ENCODE measurements around the gene CHCHD4. TPM values are rescaled to one million over a fixed set of nuclear protein-coding genes. Genes with fewer than 3 reads are reported as not detected.

CHCHD4 gene
- total and polyA plus RNA-seq, 8 donors: 3.2 to 8.6 (median 5.3) TPM

DNA sequence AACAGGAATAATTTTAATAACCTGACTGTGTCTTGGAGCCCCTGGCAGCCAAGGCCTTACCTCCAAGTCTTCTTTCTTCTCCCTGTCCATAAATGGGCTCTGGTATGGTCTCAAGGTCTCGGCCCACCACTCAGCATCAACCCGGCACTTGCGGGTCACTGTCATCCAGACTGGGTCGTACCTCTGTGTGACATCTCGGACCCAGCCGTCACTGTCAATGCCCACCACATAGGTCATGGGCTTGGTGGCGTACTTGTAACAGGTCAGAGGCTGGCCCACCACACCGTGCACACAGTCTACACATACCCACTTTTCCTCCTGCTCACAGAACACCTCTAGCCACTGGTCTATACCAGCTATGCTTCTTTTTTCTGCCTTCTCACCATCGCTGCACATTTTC lies 33.3 kb upstream of the CHCHD4 start:
- Histone ChIP-seq H3K4me1 (no peaks in the 10 kb centered on the region), H3K9me3 (no peaks in the 10 kb centered on the region), H3K4me3 (no peak overlapping the region), H3K27me3 (no peaks in the 10 kb centered on the region), H3K27ac (no peak overlapping the region), H3K36me3 (peaks cover 6 to 78% (median 42%) of the 10 kb centered on the region in 3 donors)
- ATAC-seq (no peak), DNase-seq (peak in 1 of 6 donors; percentile 50), FAIRE-seq (no peak)
- intact Hi-C loops (cut with DNase I): no loop called here
- TF ChIP-seq, protein P1, sequence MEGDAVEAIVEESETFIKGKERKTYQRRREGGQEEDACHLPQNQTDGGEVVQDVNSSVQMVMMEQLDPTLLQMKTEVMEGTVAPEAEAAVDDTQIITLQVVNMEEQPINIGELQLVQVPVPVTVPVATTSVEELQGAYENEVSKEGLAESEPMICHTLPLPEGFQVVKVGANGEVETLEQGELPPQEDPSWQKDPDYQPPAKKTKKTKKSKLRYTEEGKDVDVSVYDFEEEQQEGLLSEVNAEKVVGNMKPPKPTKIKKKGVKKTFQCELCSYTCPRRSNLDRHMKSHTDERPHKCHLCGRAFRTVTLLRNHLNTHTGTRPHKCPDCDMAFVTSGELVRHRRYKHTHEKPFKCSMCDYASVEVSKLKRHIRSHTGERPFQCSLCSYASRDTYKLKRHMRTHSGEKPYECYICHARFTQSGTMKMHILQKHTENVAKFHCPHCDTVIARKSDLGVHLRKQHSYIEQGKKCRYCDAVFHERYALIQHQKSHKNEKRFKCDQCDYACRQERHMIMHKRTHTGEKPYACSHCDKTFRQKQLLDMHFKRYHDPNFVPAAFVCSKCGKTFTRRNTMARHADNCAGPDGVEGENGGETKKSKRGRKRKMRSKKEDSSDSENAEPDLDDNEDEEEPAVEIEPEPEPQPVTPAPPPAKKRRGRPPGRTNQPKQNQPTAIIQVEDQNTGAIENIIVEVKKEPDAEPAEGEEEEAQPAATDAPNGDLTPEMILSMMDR (IDR thresholded peaks at IDR 0.05): no peak
- WGBS, 2 donors: 96% methylated on average over 9 of the region's 9 CpGs

DNA sequence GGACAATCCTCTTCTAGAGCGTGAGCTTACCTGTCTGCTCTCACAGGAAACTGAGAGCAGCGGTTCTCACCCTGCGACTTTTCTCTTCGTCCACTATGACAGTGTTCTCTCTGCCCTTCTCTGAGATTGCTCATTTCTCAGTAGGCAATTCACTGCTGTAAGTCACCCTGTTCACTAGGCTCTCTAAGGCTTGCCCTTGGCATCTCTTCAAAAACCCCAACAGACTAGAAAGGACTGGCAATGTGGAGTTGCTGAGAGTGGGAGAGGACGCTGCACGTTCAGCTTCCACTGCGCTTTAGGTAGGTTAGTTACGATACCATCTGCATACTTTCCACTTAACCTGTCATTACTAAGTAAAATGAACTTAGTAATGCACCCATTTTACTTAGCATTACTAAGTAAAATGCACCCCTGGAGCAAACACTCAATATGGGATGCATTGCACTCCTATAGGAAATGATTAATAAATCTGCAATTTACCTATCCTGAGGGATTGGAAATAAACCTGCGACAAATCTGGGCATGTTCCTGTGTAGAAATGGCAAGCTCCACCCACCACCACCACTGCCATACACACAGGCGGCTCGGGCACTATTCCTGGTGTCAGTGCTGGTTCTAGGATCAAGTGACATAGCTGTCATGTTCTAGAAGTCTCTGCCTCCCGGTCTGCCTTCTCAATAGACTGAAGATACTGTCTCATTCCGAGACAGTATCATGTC lies 32.3 kb upstream of the CHCHD4 start:
- FAIRE-seq (no peak), ATAC-seq (no peak), DNase-seq (no peak)
- Histone ChIP-seq H3K9me3 (no peaks in the 10 kb centered on the region), H3K4me1 (no peaks in the 10 kb centered on the region), H3K27me3 (no peaks in the 10 kb centered on the region), H3K4me3 (no peak overlapping the region), H3K36me3 (peaks cover 6 to 76% (median 40%) of the 10 kb centered on the region in 3 donors), H3K27ac (no peak overlapping the region)
- TF ChIP-seq, protein P1 (IDR thresholded peaks at IDR 0.05): no peak
- WGBS, 2 donors: 95 to 97% methylated on average over 13 of the region's 13 CpGs
- intact Hi-C loops (cut with DNase I): no loop called here

DNA sequence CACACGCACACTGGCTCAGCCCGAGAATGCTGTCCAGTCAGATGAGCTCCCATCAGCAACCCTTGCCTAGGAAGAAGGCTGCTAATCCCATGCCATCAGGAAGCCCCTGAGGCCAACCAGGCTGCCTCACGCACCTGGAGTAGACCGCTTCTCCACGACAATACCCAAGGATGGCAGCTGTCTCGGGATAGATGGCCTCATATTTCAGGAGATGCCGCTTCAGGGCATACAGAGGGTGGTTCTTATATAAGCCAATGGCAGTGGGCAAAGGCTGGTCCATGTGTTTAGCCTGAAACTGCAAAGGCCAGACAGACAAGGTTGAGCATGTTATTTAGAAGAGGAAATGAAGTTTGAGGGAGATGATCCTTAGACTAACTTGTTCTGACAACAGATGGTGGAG lies 31.5 kb upstream of the CHCHD4 start:
- H3K9me3 ChIP-seq: no peaks in the 10 kb centered on the region
- FAIRE-seq (no peak), ATAC-seq (no peak)

GRCh38 chr3:14154895-14155440 lies 30.3 kb upstream of the CHCHD4 start:
- DNase-seq (peak in 1 of 6 donors; percentile 32), FAIRE-seq (no peak), ATAC-seq (no peak)
- peaks cover 6 to 64% (median 27%) of the 10 kb centered on the region in 3 donors for H3K36me3 ChIP-seq
- TF ChIP-seq, protein P1 (IDR thresholded peaks at IDR 0.05): no peak
- H3K4me3 ChIP-seq: no peak overlapping the region
- no peaks in the 10 kb centered on the region for H3K27me3 ChIP-seq
- intact Hi-C loops (cut with DNase I): no loop called here
- no peaks in the 10 kb centered on the region for H3K9me3 ChIP-seq
- H3K27ac ChIP-seq: no peak overlapping the region
- 87 to 93% methylated on average over 7 of the region's 7 CpGs for WGBS, 2 donors
- no peaks in the 10 kb centered on the region for H3K4me1 ChIP-seq

More for the DNA sequence above, 31.5 kb upstream of the CHCHD4 start:
- no peak for DNase-seq
- TF ChIP-seq, protein P1 (IDR thresholded peaks at IDR 0.05): no peak
- Histone ChIP-seq H3K27ac (no peak overlapping the region), H3K4me3 (no peak overlapping the region), H3K27me3 (no peaks in the 10 kb centered on the region), H3K4me1 (no peaks in the 10 kb centered on the region), H3K36me3 (peaks cover 6 to 76% (median 37%) of the 10 kb centered on the region in 3 donors)
- intact Hi-C loops (cut with DNase I): no loop called here
- 97% methylated on average over 7 of the region's 7 CpGs for WGBS, 2 donors

- H3K4me3 ChIP-seq: no peak overlapping the region
- no peak for FAIRE-seq
- TF ChIP-seq, protein P1 (IDR thresholded peaks at IDR 0.05): no peak
- intact Hi-C loops (cut with DNase I): no loop called here
- H3K27me3 ChIP-seq: no peaks in the 10 kb centered on the region
- no peak for DNase-seq
- WGBS, 2 donors: 93 to 95% methylated on average over 5 of the region's 5 CpGs
- no peak overlapping the region for H3K27ac ChIP-seq
- no peaks in the 10 kb centered on the region for H3K4me1 ChIP-seq
- H3K9me3 ChIP-seq: no peaks in the 10 kb centered on the region
- no peak for ATAC-seq
- H3K36me3 ChIP-seq: peaks cover 6 to 57% (median 20%) of the 10 kb centered on the region in 3 donors
Measured at GRCh38 chr3:14154276-14154675, 29.6 kb upstream of the CHCHD4 start.
